H9 (cell line): ENCODE measurements around the gene OR51F1. TPM values are rescaled to one million over a fixed set of nuclear protein-coding genes. Genes with fewer than 3 reads are reported as not detected.

Experiments used
- DNase-seq: peaks from one replicate; pipeline ENCODE4 v3.0.0-alpha.2; 2017
- H2AFZ ChIP-seq: one replicate; pipeline ENCODE4 v1.6.1; 2013; ENCODE audit warnings: mild to moderate bottlenecking, low read length, control low read depth, moderate library complexity
- H2AK5ac ChIP-seq: 2 replicates; pipeline ENCODE4 v1.6.1; 2013; ENCODE audit warnings: low read length, control low read depth, mixed read lengths; ENCODE audit not compliant: insufficient read length
- H2BK120ac ChIP-seq: one replicate; pipeline ENCODE4 v1.6.1; 2013; ENCODE audit warnings: low read depth, mild to moderate bottlenecking, low read length, control low read depth, inconsistent platforms; ENCODE audit not compliant: poor library complexity, severe bottlenecking
- H2BK12ac ChIP-seq: 2 replicates; pipeline ENCODE4 v1.6.1; 2013; ENCODE audit warnings: low read length, control low read depth, mixed read lengths, low read depth; ENCODE audit not compliant: insufficient read length
- H2BK15ac ChIP-seq: 2 replicates; pipeline ENCODE4 v1.6.1; 2013; ENCODE audit warnings: low read depth, low read length, control low read depth
- H2BK20ac ChIP-seq: one replicate; pipeline ENCODE4 v1.6.1; 2013; ENCODE audit warnings: low read depth, mild to moderate bottlenecking, low read length, control low read depth, inconsistent platforms; ENCODE audit not compliant: poor library complexity, severe bottlenecking
- H2BK5ac ChIP-seq: 2 replicates; pipeline ENCODE4 v1.6.1; 2013; ENCODE audit warnings: low read length, control low read depth, mixed read lengths; ENCODE audit not compliant: insufficient read length
- H3K14ac ChIP-seq: 2 replicates; pipeline ENCODE4 v1.6.1; 2013; ENCODE audit warnings: low read length, control low read depth; ENCODE audit not compliant: insufficient read depth
- H3K18ac ChIP-seq: 2 replicates; pipeline ENCODE4 v1.6.1; 2013; ENCODE audit warnings: low read depth, mild to moderate bottlenecking, mixed read lengths, low read length, control low read depth; ENCODE audit not compliant: insufficient read length
- H3K23ac ChIP-seq: 2 replicates; pipeline ENCODE4 v1.6.1; 2013; ENCODE audit warnings: low read length, control low read depth, mixed read lengths, low read depth; ENCODE audit not compliant: insufficient read length
- H3K23me2 ChIP-seq: 2 replicates; pipeline ENCODE4 v1.6.1; 2013; ENCODE audit warnings: low read depth, mild to moderate bottlenecking, mixed read lengths, low read length, control low read depth; ENCODE audit not compliant: insufficient read length, poor library complexity, severe bottlenecking
- H3K27ac ChIP-seq: 2 replicates; pipeline ENCODE4 v1.5.1; 2013; ENCODE audit warnings: low read length, control low read depth, mixed read lengths, low read depth; ENCODE audit not compliant: insufficient read length
- H3K27me3 ChIP-seq: 2 replicates; pipeline ENCODE4 v1.6.1; 2013; ENCODE audit warnings: low read length, control low read depth, inconsistent platforms; ENCODE audit not compliant: insufficient read depth
- H3K4ac ChIP-seq: 2 replicates; pipeline ENCODE4 v1.6.1; 2013; ENCODE audit warnings: low read depth, mild to moderate bottlenecking, control low read depth, inconsistent platforms, low read length, moderate library complexity
- H3K4me1 ChIP-seq: 2 replicates; pipeline ENCODE4 v1.6.1; 2013; ENCODE audit warnings: low read length, control low read depth, inconsistent platforms; ENCODE audit not compliant: insufficient read depth
- H3K4me2 ChIP-seq: 2 replicates; pipeline ENCODE4 v1.6.1; 2013; ENCODE audit warnings: low read length, control low read depth, mixed read lengths; ENCODE audit not compliant: insufficient read length, insufficient read depth
- H3K56ac ChIP-seq: 2 replicates; pipeline ENCODE4 v1.6.1; 2013; ENCODE audit warnings: low read depth, mild to moderate bottlenecking, mixed read lengths, low read length, control low read depth; ENCODE audit not compliant: insufficient read length
- H3K79me1 ChIP-seq: 2 replicates; pipeline ENCODE4 v1.6.1; 2013; ENCODE audit warnings: low read depth, mild to moderate bottlenecking, moderate library complexity, low read length, control low read depth, inconsistent platforms; ENCODE audit not compliant: insufficient read depth, poor library complexity, severe bottlenecking
- H3K79me2 ChIP-seq: 2 replicates; pipeline ENCODE4 v1.6.1; 2013; ENCODE audit warnings: low read length, control low read depth, inconsistent platforms; ENCODE audit not compliant: insufficient read depth
- H3K9ac ChIP-seq: 2 replicates; pipeline ENCODE4 v1.6.1; 2013; ENCODE audit warnings: low read length, control low read depth, mixed read lengths; ENCODE audit not compliant: insufficient read length; ENCODE audit errors: extremely low read depth
- H3K9me3 ChIP-seq: one replicate; pipeline ENCODE4 v1.6.1; 2013; ENCODE audit warnings: low read depth, low read length, inconsistent platforms; ENCODE audit not compliant: control insufficient read depth
- H3T11ph ChIP-seq: one replicate; pipeline ENCODE4 v1.6.1; 2013; ENCODE audit warnings: mild to moderate bottlenecking, low read length, control low read depth, inconsistent platforms
- H4K20me1 ChIP-seq: one replicate; pipeline ENCODE4 v1.6.1; 2013; ENCODE audit not compliant: control insufficient read depth, insufficient read length, insufficient read depth
- H4K5ac ChIP-seq: 2 replicates; pipeline ENCODE4 v1.6.1; 2013; ENCODE audit warnings: low read depth, mild to moderate bottlenecking, mixed read lengths, low read length, control low read depth; ENCODE audit not compliant: insufficient read length
- H4K8ac ChIP-seq: replicated peaks from 2 replicates; pipeline ENCODE4 v1.6.1; 2013; ENCODE audit warnings: low read length, control low read depth, mixed read lengths, low read depth; ENCODE audit not compliant: insufficient read length
- H4K91ac ChIP-seq: 2 replicates; pipeline ENCODE4 v1.6.1; 2013; ENCODE audit warnings: low read depth, mild to moderate bottlenecking, moderate library complexity, mixed read lengths, low read length, control low read depth; ENCODE audit not compliant: insufficient read length
- H3K27ac Mint-ChIP-seq, 3 experiments: 2 replicates in 2 of 3; 3 replicates in 1 of 3; pipeline ENCODE4 v1.8.0; 2020 to 2021; ENCODE audit warnings: mixed read lengths in 3 of 3, mild to moderate bottlenecking in 1 of 3, moderate library complexity in 1 of 3
- H3K27me3 Mint-ChIP-seq: 2 replicates; pipeline ENCODE4 v1.8.0; 2021; ENCODE audit warnings: low read depth, mild to moderate bottlenecking, moderate library complexity, mixed read lengths
- H3K36me3 Mint-ChIP-seq, 3 experiments: 2 replicates in 2 of 3; 3 replicates in 1 of 3; pipeline ENCODE4 v1.8.0; 2020 to 2021; ENCODE audit warnings: low read depth in 3 of 3, mixed read lengths in 3 of 3; ENCODE audit not compliant: insufficient read depth in 1 of 3
- H3K4me1 Mint-ChIP-seq, 2 experiments: 2 replicates each; pipeline ENCODE4 v1.8.0; 2020; ENCODE audit warnings: mixed read lengths in 2 of 2
- H3K4me3 Mint-ChIP-seq, 2 experiments: 2 replicates in 1 of 2; 3 replicates in 1 of 2; pipeline ENCODE4 v1.8.0; 2020 to 2021; ENCODE audit warnings: mild to moderate bottlenecking in 2 of 2, mixed read lengths in 2 of 2, moderate library complexity in 1 of 2
- H3K9me3 Mint-ChIP-seq, 2 experiments: 2 replicates in 1 of 2; 3 replicates in 1 of 2; pipeline ENCODE4 v1.8.0; 2020; ENCODE audit warnings: mild to moderate bottlenecking in 2 of 2, mixed read lengths in 2 of 2, moderate library complexity in 1 of 2
- WGBS: extraction: QIAGEN DNeasy Blood & Tissue Kit; methylation state at CpG from one replicate; pipeline ENCODE4 v1.1.7; 2013; ENCODE audit warnings: missing lambda C conversion rate, low lambda C conversion rate, mixed read lengths; ENCODE audit not compliant: insufficient read length; ENCODE audit errors: extremely low coverage; 5-methylcytosine and 5-hydroxymethylcytosine counted together
- total RNA-seq: library from RNA; stranded (reverse); gene quantifications from 2 replicates; pipeline ENCODE4 v1.2.1, GENCODE V29; 2021
- TF ChIP-seq, protein P1 (sequence below): fragments of 200-600 bp; sonication (generic); conservative IDR thresholded peaks from 3 replicates; pipeline ENCODE4 v1.8.0; 2021; ENCODE audit warnings: antibody characterized with exemption, mild to moderate bottlenecking

The OR51F1 gene
- total RNA-seq, 1 experiment from 2014 or later, result not detected

DNA sequence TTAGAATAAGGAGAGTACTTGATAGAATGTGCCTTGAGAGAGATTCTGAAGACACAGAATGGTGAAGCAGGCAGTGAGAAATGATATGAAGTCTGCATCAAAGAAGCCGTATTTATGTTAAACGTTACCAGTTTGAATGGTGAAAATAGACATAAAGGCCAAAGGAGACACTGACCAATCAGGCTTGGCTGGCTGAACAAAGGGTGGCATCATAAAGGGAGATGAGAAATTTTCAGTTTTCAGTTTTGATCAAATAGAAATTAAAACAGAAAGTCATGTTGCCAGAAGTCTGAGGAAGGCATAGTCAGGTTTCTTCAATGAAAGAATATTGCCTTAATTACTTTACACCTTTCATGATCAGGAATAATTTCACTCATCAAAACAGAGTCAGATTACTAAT lies 6.6 kb downstream of the OR51F1 start:
- Histone ChIP-seq H3K4ac (no peak overlapping the region), H3T11ph (no peak overlapping the region), H3K4me1 (no peaks in the 10 kb centered on the region), H3K79me2 (no peaks in the 10 kb centered on the region), H3K9me3 (no peaks in the 10 kb centered on the region), H3K79me1 (no peaks in the 10 kb centered on the region), H4K91ac (no peak overlapping the region), H3K27ac (no peak overlapping the region), H3K4me2 (no peak overlapping the region), H2AK5ac (no peak overlapping the region), H3K56ac (no peak overlapping the region), H4K5ac (no peak overlapping the region), H3K23ac (no peak overlapping the region), H3K18ac (no peak overlapping the region), H3K14ac (no peak overlapping the region), H3K27me3 (no peaks in the 10 kb centered on the region), H3K23me2 (no peaks in the 10 kb centered on the region), H2BK120ac (no peak overlapping the region), H2AFZ (no peak overlapping the region), H3K9ac (no peak overlapping the region), H4K8ac (no peak overlapping the region), H2BK5ac (no peak overlapping the region), H4K20me1 (no peaks in the 10 kb centered on the region), H2BK12ac (no peak overlapping the region), H2BK15ac (no peak overlapping the region), H2BK20ac (no peak overlapping the region)
- no CpG with 5 or more reads among the region's 2 CpGs for WGBS
- Mint-ChIP-seq H3K9me3 (no peaks in the 10 kb centered on the region), H3K27me3 (no peaks in the 10 kb centered on the region), H3K4me1 (peaks cover 0 to 3% of the 10 kb centered on the region in 2 experiments; a peak in 2 of 4 replicates), H3K36me3 (no peaks in the 10 kb centered on the region), H3K27ac (no peak overlapping the region), H3K4me3 (no peak overlapping the region)
- TF ChIP-seq, protein P1, sequence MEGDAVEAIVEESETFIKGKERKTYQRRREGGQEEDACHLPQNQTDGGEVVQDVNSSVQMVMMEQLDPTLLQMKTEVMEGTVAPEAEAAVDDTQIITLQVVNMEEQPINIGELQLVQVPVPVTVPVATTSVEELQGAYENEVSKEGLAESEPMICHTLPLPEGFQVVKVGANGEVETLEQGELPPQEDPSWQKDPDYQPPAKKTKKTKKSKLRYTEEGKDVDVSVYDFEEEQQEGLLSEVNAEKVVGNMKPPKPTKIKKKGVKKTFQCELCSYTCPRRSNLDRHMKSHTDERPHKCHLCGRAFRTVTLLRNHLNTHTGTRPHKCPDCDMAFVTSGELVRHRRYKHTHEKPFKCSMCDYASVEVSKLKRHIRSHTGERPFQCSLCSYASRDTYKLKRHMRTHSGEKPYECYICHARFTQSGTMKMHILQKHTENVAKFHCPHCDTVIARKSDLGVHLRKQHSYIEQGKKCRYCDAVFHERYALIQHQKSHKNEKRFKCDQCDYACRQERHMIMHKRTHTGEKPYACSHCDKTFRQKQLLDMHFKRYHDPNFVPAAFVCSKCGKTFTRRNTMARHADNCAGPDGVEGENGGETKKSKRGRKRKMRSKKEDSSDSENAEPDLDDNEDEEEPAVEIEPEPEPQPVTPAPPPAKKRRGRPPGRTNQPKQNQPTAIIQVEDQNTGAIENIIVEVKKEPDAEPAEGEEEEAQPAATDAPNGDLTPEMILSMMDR, result no peak
- DNase-seq, result no peak
